ENCODE data around the gene MPV17. TPM values are rescaled to one million over a fixed set of nuclear protein-coding genes. Genes with fewer than 3 reads are reported as not detected.

Gene MPV17
- total and polyA plus RNA-seq, 2 of the 13 experiments (the other 11 are each of a cell fraction or from before 2014, with no cell fraction given), result 48.9 to 129 TPM

- TF ChIP-seq TEF (CRISPR knock-in tag; IDR thresholded peaks at IDR 0.05) (peak; percentile 65), ZNF432 (CRISPR knock-in tag; IDR thresholded peaks at IDR 0.05; ENCODE audit: borderline replicate concordance) (no peak), FIP1L1 (IDR thresholded peaks at IDR 0.05; ENCODE audit: borderline replicate concordance, insufficient read depth, low read depth, low read length) (peak; percentile 88; the same call in 1 of the 2 replicates), ZNF720 (CRISPR knock-in tag; IDR thresholded peaks at IDR 0.05) (no peak), ZNF232 (CRISPR knock-in tag; IDR thresholded peaks at IDR 0.05; ENCODE audit: borderline replicate concordance) (peak; percentile 60), MTF2 (CRISPR knock-in tag; IDR thresholded peaks at IDR 0.05; ENCODE audit: borderline replicate concordance) (no peak; the same call in none of the 2 replicates), CSRNP1 (CRISPR knock-in tag; IDR thresholded peaks at IDR 0.05) (peak; percentile 98), SRSF4 (IDR thresholded peaks at IDR 0.05; ENCODE audit: low read depth, low read length, poor library complexity, severe bottlenecking) (no peak), RFX1 (IDR thresholded peaks at IDR 0.05) (no peak), ZNF282 (IDR thresholded peaks at IDR 0.05; ENCODE audit: partially characterized antibody) (no peak), REPIN1 (CRISPR knock-in tag; IDR thresholded peaks at IDR 0.05; ENCODE audit: borderline replicate concordance, low read depth) (peak; percentile 100), ZNF343 (CRISPR knock-in tag; IDR thresholded peaks at IDR 0.05) (peak; percentile 80), ZBED4 (CRISPR knock-in tag; IDR thresholded peaks at IDR 0.05; ENCODE audit: borderline replicate concordance) (peak; percentile 88), ARID3A (IDR thresholded peaks at IDR 0.05; ENCODE audit: low read depth, low read length) (peak; percentile 81; the same call in 1 of the 2 replicates), SMYD3 (CRISPR knock-in tag; IDR thresholded peaks at IDR 0.05) (peak; percentile 91; the same call in 1 of the 2 replicates), ZNF83 (CRISPR knock-in tag; IDR thresholded peaks at IDR 0.05; ENCODE audit: borderline replicate concordance) (peak; percentile 63; the same call in 1 of the 2 replicates), IRF1 (CRISPR knock-in tag; IDR thresholded peaks at IDR 0.05; ENCODE audit: low read depth) (0 out of 2 replicates have a peak, but pooled peaks have one; percentile 24), TARDBP (CRISPR knock-in tag; IDR thresholded peaks at IDR 0.05) (peak; percentile 98), ZNF570 (CRISPR knock-in tag; IDR thresholded peaks at IDR 0.05; ENCODE audit: borderline replicate concordance) (no peak; the same call in 1 of the 2 replicates)
Measured at GRCh38 chr2:27370026-27370815, 47.3 kb upstream of the MPV17 start, which contains the start of the genes EIF2B4 and SNX17 (continued).

All from HepG2 (cell line).